GM12891 (cell line): ENCODE data around the gene SMAD7.

Experiments used
- DNase-seq: peaks from one replicate; pipeline ENCODE4 v3.0.0; 2011; ENCODE audit warnings: low spot score; ENCODE audit not compliant: insufficient read length
- FAIRE-seq: peaks from 2 replicates; lab custom pipeline; 2011; peaks lifted over from hg19 to GRCh38; lab: Jason Lieb, UNC
- PAX5 ChIP-seq: IDR thresholded peaks from 2 replicates; pipeline ENCODE4 v1.6.1; 2011; ENCODE audit warnings: low read length, moderate library complexity, mild to moderate bottlenecking; ENCODE audit not compliant: insufficient read depth, severe bottlenecking
- POLR2A ChIP-seq: IDR thresholded peaks from 2 replicates; pipeline ENCODE4 v1.6.1; 2011; ENCODE audit warnings: low read depth, low read length, control low read depth
- POLR2AphosphoS5 ChIP-seq: IDR thresholded peaks from 2 replicates; pipeline ENCODE4 v1.6.1; 2011; ENCODE audit warnings: low read depth, low read length, control low read depth
- POU2F2 ChIP-seq: IDR thresholded peaks from 2 replicates; pipeline ENCODE4 v1.6.1; 2011; ENCODE audit warnings: low read depth, mild to moderate bottlenecking, control low read depth, low read length, moderate library complexity
- SPI1 ChIP-seq: IDR thresholded peaks from 2 replicates; pipeline ENCODE4 v1.6.1; 2011; ENCODE audit warnings: low read depth, low read length, control low read depth
- TAF1 ChIP-seq: IDR thresholded peaks from 2 replicates; pipeline ENCODE4 v1.6.1; 2011; ENCODE audit warnings: low read depth, low read length, control low read depth

The SMAD7 gene

DNA sequence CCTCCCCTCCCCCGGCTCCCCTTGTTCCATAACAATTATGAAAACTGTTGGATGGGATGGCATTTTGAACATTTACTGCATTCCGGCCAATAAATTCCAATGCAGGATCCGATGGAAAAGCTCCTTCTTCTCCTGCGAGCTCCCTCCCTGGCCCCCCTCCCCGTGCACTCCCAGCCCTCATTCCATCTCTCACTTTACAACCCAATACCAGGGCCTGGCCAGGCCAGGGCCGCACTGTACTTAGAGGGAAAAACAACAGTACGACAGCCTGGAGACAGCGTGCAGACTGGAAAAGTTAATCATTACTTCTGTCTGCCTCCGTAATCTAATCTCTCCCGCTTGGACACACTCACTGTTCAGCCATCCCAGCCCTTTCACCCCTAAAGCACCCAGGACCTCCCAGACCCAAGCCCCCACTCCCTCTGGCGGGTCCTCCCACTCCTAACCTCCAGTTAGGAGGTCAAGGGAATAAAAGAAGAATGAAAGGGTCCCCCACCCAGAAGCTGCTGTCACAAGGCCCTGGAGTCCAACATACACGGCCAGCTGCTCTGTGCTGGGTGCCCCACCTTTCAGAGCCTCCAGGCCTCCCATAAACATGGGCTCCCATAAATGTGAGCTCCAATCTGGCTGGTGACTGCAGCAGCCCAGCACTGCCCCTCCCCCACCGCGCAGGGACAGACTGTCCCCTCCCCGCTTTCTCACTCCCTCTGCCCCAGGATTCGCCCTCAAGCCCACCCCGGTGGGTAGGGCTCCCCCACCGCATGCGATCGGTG, 20.6 kb downstream of the SMAD7 start:
- FAIRE-seq (no peak), DNase-seq (no peak)
- TF ChIP-seq PAX5, result no peak
- TF ChIP-seq POLR2AphosphoS5, result no peak
- no peak for TF ChIP-seq POLR2A
- no peak for TF ChIP-seq POU2F2
- TF ChIP-seq SPI1, result no peak
- no peak for TF ChIP-seq TAF1

DNA sequence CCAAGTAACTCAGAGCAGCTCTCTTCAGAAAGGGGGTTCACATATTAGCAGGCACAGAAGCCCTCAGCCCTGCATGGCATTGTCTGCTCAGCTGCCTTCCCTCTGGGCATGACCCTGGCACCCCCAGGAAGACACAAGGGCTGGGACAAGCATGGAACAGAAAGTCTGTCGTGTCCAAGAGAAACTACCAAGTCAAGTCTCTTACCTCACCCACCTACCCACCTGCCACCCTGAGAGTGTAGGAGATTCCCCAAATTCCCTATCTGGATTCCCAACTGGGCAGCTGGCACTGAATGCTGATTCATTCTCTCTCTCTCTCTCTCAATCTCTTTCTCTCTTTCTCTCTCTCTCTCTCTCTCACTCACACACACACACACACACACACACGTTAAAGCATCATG, 21.6 kb downstream of the SMAD7 start:
- TF ChIP-seq POU2F2, result no peak
- TF ChIP-seq TAF1, result no peak
- TF ChIP-seq SPI1, result no peak
- no peak for TF ChIP-seq PAX5
- TF ChIP-seq POLR2A, result no peak
- TF ChIP-seq POLR2AphosphoS5, result no peak
- DNase-seq (no peak), FAIRE-seq (no peak)

- TF ChIP-seq PAX5 (no peak), TAF1 (no peak), POU2F2 (peak; percentile 91), POLR2A (no peak), POLR2AphosphoS5 (no peak), SPI1 (no peak)
- FAIRE-seq (peak; percentile 89), DNase-seq (no peak)
Observed at GRCh38 chr18:48928787-48929186, 22.0 kb downstream of the SMAD7 start.

- TF ChIP-seq POLR2A (no peak), SPI1 (no peak), POLR2AphosphoS5 (no peak), PAX5 (no peak), POU2F2 (no peak), TAF1 (no peak)
- no peak for DNase-seq
- peak; percentile 88 for FAIRE-seq
Observed at GRCh38 chr18:48927286-48928080, 23.3 kb downstream of the SMAD7 start.

- TF ChIP-seq TAF1 (no peak), POLR2AphosphoS5 (no peak), POLR2A (no peak), SPI1 (no peak), POU2F2 (no peak), PAX5 (no peak)
- no peak for DNase-seq
- no peak for FAIRE-seq
Observed at GRCh38 chr18:48926420-48926857, 24.3 kb downstream of the SMAD7 start.

DNA sequence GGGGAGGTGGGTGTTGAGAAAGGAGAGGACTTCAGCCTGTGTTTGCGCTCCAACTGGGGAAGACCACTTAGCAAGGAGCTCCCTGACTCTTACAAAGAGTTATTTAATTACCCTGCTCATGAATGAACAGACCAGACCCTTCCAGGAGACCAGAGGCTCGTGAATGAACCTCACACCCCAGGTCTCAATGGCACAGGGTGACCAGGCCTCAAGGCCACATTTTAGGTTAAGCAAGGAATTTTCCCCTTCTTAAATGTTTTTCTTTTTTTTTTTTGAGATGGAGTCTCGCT, 25.3 kb downstream of the SMAD7 start:
- FAIRE-seq, result no peak
- DNase-seq, result no peak
- TF ChIP-seq TAF1, result no peak
- no peak for TF ChIP-seq POLR2A
- TF ChIP-seq POU2F2, result no peak
- no peak for TF ChIP-seq POLR2AphosphoS5
- no peak for TF ChIP-seq PAX5
- no peak for TF ChIP-seq SPI1

- no peak for DNase-seq
- FAIRE-seq, result no peak
- TF ChIP-seq POU2F2 (no peak), SPI1 (no peak), TAF1 (no peak), POLR2A (no peak), PAX5 (no peak), POLR2AphosphoS5 (no peak)
Observed at GRCh38 chr18:48924630-48925490, 25.9 kb downstream of the SMAD7 start.

GRCh38 chr18:48923746-48924629, 26.8 kb downstream of the SMAD7 start:
- DNase-seq (peak; percentile 64), FAIRE-seq (peak; percentile 64)
- TF ChIP-seq TAF1 (no peak), PAX5 (no peak), POLR2A (no peak), POU2F2 (no peak), SPI1 (no peak), POLR2AphosphoS5 (no peak)
